H1 (cell line): ENCODE results near the gene NPFFR1. TPM values are rescaled to one million over a fixed set of nuclear protein-coding genes. Genes with fewer than 3 reads are reported as not detected.

Experiments
- CTCF ChIA-PET: fragments of 300-600 bp; sonication (Branson Sonifier 250); formaldehyde crosslinking; loops from one replicate; lab custom pipeline; 2021; ENCODE audit not compliant: partially characterized antibody; lab: Charles Lee
- POLR2A ChIA-PET: fragments of 300-600 bp; sonication (Branson Sonifier 250); formaldehyde crosslinking; loops from one replicate; lab custom pipeline; 2021; ENCODE audit warnings: inconsistent platforms; ENCODE audit not compliant: partially characterized antibody; lab: Charles Lee
- DNase-seq, 2 experiments: peaks; one replicate each; pipeline versions ENCODE4 v3.0.0 to v3.0.0-alpha.2; 2010 to 2022; ENCODE audit warnings: low spot score in 2 of 2, low read depth in 1 of 2, mixed read lengths in 1 of 2
- FAIRE-seq: peaks from 2 replicates; lab custom pipeline; 2011; peaks lifted over from hg19 to GRCh38; lab: Jason Lieb, UNC
- H2AFZ ChIP-seq: 2 replicates; pipeline ENCODE4 v1.8.1; 2012; ENCODE audit warnings: low read length, inconsistent platforms
- H2AK5ac ChIP-seq: 2 replicates; pipeline ENCODE4 v1.6.1; 2013; ENCODE audit warnings: low read depth, low read length
- H2BK120ac ChIP-seq: replicated peaks from 2 replicates; pipeline ENCODE3; 2013; ENCODE audit warnings: low read depth, low read length, inconsistent platforms
- H2BK12ac ChIP-seq: 2 replicates; pipeline ENCODE4 v1.6.1; 2013; ENCODE audit warnings: low read depth, low read length
- H2BK15ac ChIP-seq: 2 replicates; pipeline ENCODE4 v1.6.1; 2013; ENCODE audit warnings: low read length
- H2BK20ac ChIP-seq: 2 replicates; pipeline ENCODE4 v1.6.1; 2013; ENCODE audit warnings: low read length
- H2BK5ac ChIP-seq: 2 replicates; pipeline ENCODE4 v1.6.1; 2013; ENCODE audit warnings: low read depth, low read length
- H3K14ac ChIP-seq: 2 replicates; pipeline ENCODE4 v1.6.1; 2013; ENCODE audit warnings: inconsistent platforms; ENCODE audit not compliant: insufficient read length
- H3K18ac ChIP-seq: 2 replicates; pipeline ENCODE4 v1.6.1; 2013; ENCODE audit warnings: low read length; ENCODE audit errors: extremely low read depth
- H3K23ac ChIP-seq: 2 replicates; pipeline ENCODE4 v1.6.1; 2013; ENCODE audit warnings: inconsistent platforms; ENCODE audit not compliant: insufficient read length
- H3K23me2 ChIP-seq: 2 replicates; pipeline ENCODE4 v1.6.1; 2013; ENCODE audit warnings: low read depth, low read length
- H3K27ac ChIP-seq: 2 replicates; pipeline ENCODE4 v1.6.1; 2011; ENCODE audit warnings: low read depth, low read length, inconsistent platforms
- H3K27me3 ChIP-seq, 4 experiments: replicated peaks in 1 of 4; 1 replicate in 1 of 4; 2 replicates in 3 of 4; pipeline versions ENCODE4 v1.6.1 to v1.8.1; 2011 to 2013; ENCODE audit warnings: low read length in 3 of 4, mild to moderate bottlenecking in 3 of 4, inconsistent platforms in 2 of 4, mixed read lengths in 2 of 4, moderate library complexity in 1 of 4; ENCODE audit not compliant: control insufficient read depth in 3 of 4, insufficient read depth in 3 of 4; ENCODE audit errors: extremely low read depth in 1 of 4
- H3K36me3 ChIP-seq, 4 experiments: 2 replicates each; pipeline versions ENCODE4 v1.6.1 to v1.8.1; 2011 to 2013; ENCODE audit warnings: mild to moderate bottlenecking in 4 of 4, low read length in 3 of 4, moderate library complexity in 2 of 4, control low read depth in 1 of 4, inconsistent platforms in 1 of 4; ENCODE audit not compliant: insufficient read depth in 4 of 4, control insufficient read depth in 2 of 4
- H3K4ac ChIP-seq: replicated peaks from 2 replicates; pipeline ENCODE3; 2013; ENCODE audit warnings: low read length, low read depth, mixed read lengths, inconsistent platforms; ENCODE audit not compliant: insufficient read length
- H3K4me1 ChIP-seq, 4 experiments: replicated peaks in 1 of 4; 1 replicate in 1 of 4; 2 replicates in 3 of 4; pipeline versions ENCODE4 v1.6.1 to v1.8.1; 2011 to 2013; ENCODE audit warnings: low read length in 3 of 4, inconsistent platforms in 2 of 4, mixed read lengths in 1 of 4; ENCODE audit not compliant: insufficient read depth in 4 of 4, control insufficient read depth in 3 of 4
- H3K4me2 ChIP-seq, 2 experiments: 2 replicates each; pipeline versions ENCODE4 v1.6.1 to v1.8.1; 2011 to 2013; ENCODE audit warnings: low read depth in 2 of 2, low read length in 2 of 2, control low read depth in 1 of 2, inconsistent platforms in 1 of 2, mild to moderate bottlenecking in 1 of 2; ENCODE audit not compliant: insufficient read depth in 1 of 2
- H3K4me3 ChIP-seq, 4 experiments: fragments of 200-600, 300-600 bp in 1 of 4; sonication (generic), shearing (Covaris generic), sonication (Bioruptor Twin) in 1 of 4; 2 replicates each; pipeline versions ENCODE4 v1.5.1 to v1.8.1; 2011 to 2016; ENCODE audit warnings: low read length in 4 of 4, low read depth in 3 of 4, control low read depth in 2 of 4, inconsistent platforms in 2 of 4, mild to moderate bottlenecking in 2 of 4, mixed read lengths in 1 of 4, moderate library complexity in 1 of 4; ENCODE audit not compliant: insufficient read depth in 2 of 4; ENCODE audit errors: extremely low read depth in 1 of 4
- H3K56ac ChIP-seq: replicated peaks from 2 replicates; pipeline ENCODE3; 2013; ENCODE audit warnings: low read depth, mild to moderate bottlenecking, mixed read lengths, low read length, inconsistent platforms; ENCODE audit not compliant: insufficient read length
- H3K79me1 ChIP-seq: 2 replicates; pipeline ENCODE4 v1.6.1; 2013; ENCODE audit warnings: low read depth, low read length, control low read depth
- H3K79me2 ChIP-seq, 2 experiments: 2 replicates each; pipeline versions ENCODE4 v1.6.1 to v1.8.1; 2012 to 2013; ENCODE audit warnings: low read length in 2 of 2, mild to moderate bottlenecking in 2 of 2, inconsistent platforms in 1 of 2; ENCODE audit not compliant: insufficient read depth in 2 of 2, control insufficient read depth in 1 of 2
- H3K9ac ChIP-seq, 4 experiments: replicated peaks in 1 of 4; 1 replicate in 1 of 4; 2 replicates in 3 of 4; pipeline versions ENCODE4 v1.6.1 to v1.8.1; 2011 to 2013; ENCODE audit warnings: low read depth in 3 of 4, low read length in 3 of 4, control low read depth in 2 of 4, mild to moderate bottlenecking in 2 of 4, moderate library complexity in 2 of 4, inconsistent platforms in 1 of 4; ENCODE audit errors: extremely low read depth in 1 of 4
- H3K9me3 ChIP-seq, 2 experiments: 2 replicates each; pipeline versions ENCODE4 v1.6.1 to v1.8.1; 2012 to 2013; ENCODE audit warnings: mild to moderate bottlenecking in 2 of 2, moderate library complexity in 2 of 2, control low read depth in 1 of 2, inconsistent platforms in 1 of 2, low read depth in 1 of 2, low read length in 1 of 2, mixed read lengths in 1 of 2; ENCODE audit not compliant: insufficient read depth in 2 of 2
- H4K20me1 ChIP-seq, 2 experiments: replicated peaks in 1 of 2; 2 replicates each; pipeline versions ENCODE3 to v1.8.1; 2011 to 2013; ENCODE audit warnings: inconsistent platforms in 2 of 2, low read length in 2 of 2, mild to moderate bottlenecking in 1 of 2; ENCODE audit not compliant: insufficient read depth in 2 of 2, control insufficient read depth in 1 of 2
- H4K5ac ChIP-seq: 2 replicates; pipeline ENCODE4 v1.6.1; 2013; ENCODE audit warnings: low read length, low read depth, mixed read lengths, inconsistent platforms; ENCODE audit not compliant: insufficient read length
- H4K8ac ChIP-seq: 2 replicates; pipeline ENCODE4 v1.8.0; 2013; ENCODE audit warnings: mild to moderate bottlenecking, moderate library complexity, low read length, inconsistent platforms; ENCODE audit not compliant: insufficient read depth; ENCODE audit errors: extremely low read depth
- H4K91ac ChIP-seq: replicated peaks from 2 replicates; pipeline ENCODE3; 2013; ENCODE audit warnings: low read length, mixed read lengths, inconsistent platforms; ENCODE audit not compliant: insufficient read length
- ZNF274 ChIP-seq: IDR thresholded peaks from 2 replicates; pipeline ENCODE4 v1.7.0; 2012; ENCODE audit warnings: low read length, borderline replicate concordance; ENCODE audit errors: extremely low read depth
- WGBS, 2 experiments: shearing (Covaris generic) in 1 of 2; methylation state at CpG; one replicate each; pipeline versions ENCODE4 v1.1.6 to v1.1.7; 2013 to 2015; ENCODE audit warnings: low lambda C conversion rate in 2 of 2, mixed read lengths in 2 of 2, inconsistent platforms in 1 of 2, low coverage in 1 of 2, missing lambda C conversion rate in 1 of 2; ENCODE audit not compliant: insufficient replicate concordance in 2 of 2, insufficient coverage in 1 of 2, insufficient read length in 1 of 2; ENCODE audit errors: extremely low coverage in 1 of 2, missing lambda C conversion rate in 1 of 2; 5-methylcytosine and 5-hydroxymethylcytosine counted together
- polyA plus RNA-seq, 7 experiments: library from polyadenylated mRNA; depleted of rRNA in 3 of 7; stranded (reverse) in 5 of 7; unstranded in 2 of 7; fragments of >200 nt in 5 of 7; fragments of 200-250 nt in 2 of 7; gene quantifications; 1 replicate in 5 of 7; 2 replicates in 1 of 7; 4 replicates in 1 of 7; pipeline versions ENCODE4 v1.2.1 to v1.2.3, GENCODE V29; 2011 to 2013; ENCODE audit warnings: missing spikeins in 2 of 7, mixed read lengths in 2 of 7
- total RNA-seq: library from RNA; stranded (reverse); fragmentation: NEBNext Ultra II Directional; extraction: Animal tissue kit (Norgen Biotek cat#: 25700); gene quantifications from 2 replicates; pipeline ENCODE4 v1.2.1, GENCODE V29; 2021

The NPFFR1 gene
- total and polyA plus RNA-seq, 2 of the 8 experiments (the other 6 are each of a cell fraction or from before 2014, with no cell fraction given) = 0.02 to 0.06 TPM

GRCh38 chr10:70306886-70307520 is 23.2 kb upstream of the NPFFR1 start:
- Histone ChIP-seq H3K79me1 (no peaks in the 10 kb centered on the region), H3K4ac (no peak overlapping the region), H3K18ac (no peak overlapping the region), H3K23me2 (no peaks in the 10 kb centered on the region), H2AK5ac (no peak overlapping the region), H3K9me3 (no peaks in the 10 kb centered on the region), H2BK5ac (no peak overlapping the region), H4K20me1 (peaks cover 0 to 2% of the 10 kb centered on the region in 2 experiments), H3K14ac (no peak overlapping the region), H3K4me2 (no peak overlapping the region), H4K8ac (no peak overlapping the region), H2BK12ac (no peak overlapping the region), H3K4me3 (no peak overlapping the region), H2BK15ac (no peak overlapping the region), H3K9ac (no peak overlapping the region), H3K27ac (no peak overlapping the region), H3K27me3 (no peaks in the 10 kb centered on the region), H3K36me3 (no peaks in the 10 kb centered on the region), H3K79me2 (no peaks in the 10 kb centered on the region), H2BK120ac (no peak overlapping the region), H3K23ac (no peak overlapping the region), H4K91ac (no peak overlapping the region), H2BK20ac (no peak overlapping the region), H4K5ac (no peak overlapping the region), H3K4me1 (no peaks in the 10 kb centered on the region), H3K56ac (no peak overlapping the region), H2AFZ (no peak overlapping the region)
- ChIA-PET CTCF (interaction anchor here (0.7 to 2.8 kb wide), 5 partner anchors 9 to 66 kb away, joined by 3 to 9 read pairs (median 3); no protein-coding TSS in a partner anchor), POLR2A (no interaction called here)
- FAIRE-seq (no peak), DNase-seq (no peak)
- whole genome bisulfite sequencing, 2 experiments = 92% methylated on average over 5 of the region's 5 CpGs; no CpG with 5 or more reads in 1 of the 2 experiments
- no peak for TF ChIP-seq ZNF274
